NCI-H345 (cell line): Measurements from ENCODE around the gene PRKG1.

ENCODE experiments used
- DNase-seq: peaks from one replicate; lab custom pipeline; 2025; lab: John Stamatoyannopoulos, UW

The PRKG1 gene

DNA sequence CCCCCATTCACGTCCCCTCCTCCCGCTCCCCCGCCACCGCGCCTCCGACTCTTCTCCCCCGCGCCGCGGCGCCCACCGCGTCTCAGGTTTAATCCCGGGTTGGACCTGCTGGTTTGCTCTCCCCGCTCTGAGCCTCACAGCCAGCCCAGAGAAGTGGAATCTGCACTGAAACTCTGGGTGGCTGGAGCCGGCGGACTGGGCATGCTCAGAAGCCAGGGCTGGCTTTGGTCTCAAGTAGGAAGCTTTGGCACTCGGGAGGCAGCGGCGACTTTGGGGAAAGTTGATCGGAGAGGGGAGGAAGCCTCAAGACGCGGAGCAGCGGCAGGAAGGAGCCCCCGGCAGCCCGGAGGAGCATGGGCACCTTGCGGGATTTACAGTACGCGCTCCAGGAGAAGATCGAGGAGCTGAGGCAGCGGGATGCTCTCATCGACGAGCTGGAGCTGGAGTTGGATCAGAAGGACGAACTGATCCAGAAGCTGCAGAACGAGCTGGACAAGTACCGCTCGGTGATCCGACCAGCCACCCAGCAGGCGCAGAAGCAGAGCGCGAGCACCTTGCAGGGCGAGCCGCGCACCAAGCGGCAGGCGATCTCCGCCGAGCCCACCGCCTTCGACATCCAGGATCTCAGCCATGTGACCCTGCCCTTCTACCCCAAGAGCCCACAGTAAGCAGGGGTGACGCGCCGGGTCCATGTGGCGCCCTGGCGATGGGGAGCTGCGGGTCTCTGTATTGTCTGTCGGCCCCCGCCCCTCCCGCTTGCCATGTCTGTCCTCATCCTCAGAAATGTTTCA lies at the start of gene PRKG1:
PRKG1 (plus strand) TSS at position 250 of the 791 bp plus-strand sequence.
- peak; percentile 57 for DNase-seq

DNA sequence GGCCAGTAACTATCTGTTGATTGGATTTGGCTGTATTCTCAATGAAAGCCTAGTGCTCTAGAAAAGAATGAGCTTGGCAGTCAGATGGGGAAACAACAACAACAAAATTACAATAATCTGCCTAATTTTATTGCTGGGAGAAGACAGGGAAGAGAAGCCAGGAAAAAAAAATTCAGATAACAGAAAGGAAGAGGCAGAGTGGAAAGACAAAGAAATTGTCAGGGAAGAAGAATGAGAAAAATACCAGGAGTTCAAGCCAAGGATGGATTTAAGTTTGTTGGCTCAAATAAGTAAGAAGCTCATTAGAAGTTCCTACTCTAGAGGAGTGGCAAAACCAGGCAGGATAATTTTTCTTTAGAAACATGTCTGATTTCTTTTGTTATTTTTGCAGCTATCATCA lies 45.9 kb upstream of the PRKG1 start:
- no peak for DNase-seq

DNA sequence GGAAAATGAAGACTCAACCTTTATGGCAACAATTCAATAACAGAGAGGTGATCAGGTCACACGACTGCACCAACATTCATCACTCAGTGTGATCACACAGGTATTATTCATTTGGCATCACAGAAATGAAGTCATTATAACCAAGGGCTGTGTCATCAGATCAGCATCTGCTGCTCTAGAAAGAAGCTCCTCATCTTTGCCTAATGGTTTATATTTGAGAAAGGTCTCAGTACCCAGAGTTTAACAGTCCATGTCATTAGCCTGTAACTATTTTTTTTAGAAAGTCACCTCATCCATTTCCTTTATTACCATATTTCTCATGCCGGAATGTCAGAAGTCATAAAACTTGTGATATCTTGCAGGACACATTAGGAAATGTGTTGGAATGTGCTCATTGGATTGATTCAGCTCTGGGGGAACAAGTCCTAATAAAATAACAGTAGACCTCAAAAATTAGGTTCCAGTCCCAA lies 45.1 kb upstream of the PRKG1 start:
- no peak for DNase-seq

DNA sequence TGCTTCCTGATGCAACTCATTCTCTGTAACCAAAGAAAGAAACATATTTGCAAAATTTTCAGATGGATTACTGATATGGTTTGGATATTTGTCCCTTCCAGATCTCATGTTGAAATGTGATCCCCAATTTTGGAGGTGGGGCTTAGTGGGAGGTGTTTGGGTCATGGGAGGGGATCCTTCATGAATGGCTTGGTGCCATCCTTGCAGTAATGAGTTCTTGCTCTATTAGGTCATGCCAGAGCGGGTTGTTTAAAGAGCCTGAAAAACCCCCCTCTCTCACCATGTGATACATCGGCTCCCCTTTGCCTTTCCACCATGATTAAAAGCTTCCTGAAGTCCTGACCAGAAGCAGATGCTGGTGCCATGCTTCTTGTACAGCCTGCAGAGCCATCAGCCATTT lies 43.8 kb upstream of the PRKG1 start:
- no peak for DNase-seq

DNA sequence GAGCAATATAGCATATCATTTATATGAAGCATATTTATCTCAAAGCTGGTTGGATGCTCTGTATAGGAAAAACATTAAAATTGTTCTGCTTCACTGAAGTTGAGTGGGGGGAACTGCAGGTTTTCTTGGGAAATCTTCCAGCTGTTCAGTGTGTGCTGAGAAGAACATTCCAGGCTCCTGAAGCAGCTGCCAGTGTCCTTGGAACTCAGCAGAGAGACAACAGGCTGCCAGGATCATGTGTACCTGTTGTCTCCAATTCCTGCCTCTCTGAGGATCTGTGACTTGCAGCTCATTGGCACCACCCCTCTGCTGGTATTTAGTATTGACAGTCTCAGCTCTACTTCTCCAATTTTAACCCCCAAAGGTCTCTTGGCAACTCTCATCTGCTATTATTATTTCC lies 42.3 kb upstream of the PRKG1 start:
- DNase-seq, result no peak

DNA sequence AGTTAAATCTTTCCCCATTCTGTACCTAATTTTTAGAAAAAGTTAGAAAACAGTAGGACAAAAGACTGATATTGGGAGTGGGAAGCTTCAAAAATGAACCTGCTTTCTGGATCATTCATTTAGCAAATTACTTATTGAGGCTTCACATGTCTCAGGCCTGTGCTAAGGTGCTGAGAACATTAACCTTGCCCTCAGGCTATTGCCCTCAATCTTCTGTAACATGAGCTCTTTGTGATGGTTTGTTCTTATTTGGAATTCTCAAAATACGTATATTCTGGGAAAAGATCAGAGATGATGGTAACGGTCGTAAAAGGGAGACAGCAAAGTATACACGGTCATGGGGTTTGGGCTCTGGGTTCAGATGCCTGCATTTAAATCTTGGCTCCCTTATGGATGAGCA lies 39.5 kb upstream of the PRKG1 start:
- no peak for DNase-seq

DNA sequence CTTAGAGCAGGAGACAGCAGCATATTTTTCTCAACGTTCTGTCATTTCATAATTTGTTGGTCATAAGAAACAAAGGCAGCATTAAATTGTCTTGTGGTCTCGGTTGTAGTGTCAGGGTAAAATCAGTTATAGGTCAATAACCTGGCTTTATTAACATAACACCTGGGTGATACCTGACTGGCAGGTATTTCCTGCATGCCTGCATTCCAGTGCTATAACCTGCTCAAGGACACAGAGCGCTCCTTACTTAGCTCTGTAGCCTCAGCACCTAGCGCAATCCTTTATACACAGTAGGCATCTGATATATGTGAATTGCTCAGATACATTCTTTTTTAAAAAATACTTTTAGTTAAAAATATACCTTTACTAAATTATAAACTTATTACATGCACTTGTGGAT lies 38.9 kb upstream of the PRKG1 start:
- DNase-seq, result no peak

DNA sequence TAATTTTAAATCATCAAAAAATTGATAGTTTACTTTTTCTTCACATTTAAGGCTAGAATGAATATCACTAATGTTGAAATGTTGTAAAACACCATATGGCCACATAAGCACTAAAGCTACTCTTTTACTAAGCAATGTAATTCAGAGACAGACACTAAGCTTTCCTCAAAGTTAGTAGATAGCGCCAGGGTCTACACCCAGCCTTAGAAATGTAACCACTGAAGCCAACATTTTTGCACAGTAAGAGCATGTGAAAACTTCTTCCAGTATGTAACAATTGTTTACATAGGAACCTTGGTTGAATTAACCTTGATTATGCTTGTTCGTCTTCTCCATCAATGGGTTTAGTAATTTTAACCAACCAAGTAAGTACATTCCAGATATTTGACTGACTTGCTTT lies 28.4 kb upstream of the PRKG1 start:
- DNase-seq, result no peak

DNA sequence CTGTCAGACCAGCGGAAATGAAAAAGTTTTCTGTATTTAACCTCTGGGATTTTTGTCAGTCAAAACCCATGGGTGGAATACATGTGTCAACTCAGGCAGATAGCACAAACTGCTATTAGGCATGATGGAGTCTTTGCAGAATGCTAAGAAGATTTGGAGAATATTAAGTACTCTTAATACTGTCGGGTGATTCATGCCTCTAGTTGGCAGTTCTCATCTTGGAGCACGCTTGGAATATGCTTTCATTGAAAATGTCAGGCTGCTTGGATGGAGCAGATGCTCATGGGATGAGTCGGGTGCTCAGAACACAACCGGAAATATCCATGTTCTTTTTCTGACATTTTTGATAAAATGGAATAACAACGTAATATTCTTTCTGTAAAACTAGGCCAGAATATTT lies 27.6 kb upstream of the PRKG1 start:
- no peak for DNase-seq

DNA sequence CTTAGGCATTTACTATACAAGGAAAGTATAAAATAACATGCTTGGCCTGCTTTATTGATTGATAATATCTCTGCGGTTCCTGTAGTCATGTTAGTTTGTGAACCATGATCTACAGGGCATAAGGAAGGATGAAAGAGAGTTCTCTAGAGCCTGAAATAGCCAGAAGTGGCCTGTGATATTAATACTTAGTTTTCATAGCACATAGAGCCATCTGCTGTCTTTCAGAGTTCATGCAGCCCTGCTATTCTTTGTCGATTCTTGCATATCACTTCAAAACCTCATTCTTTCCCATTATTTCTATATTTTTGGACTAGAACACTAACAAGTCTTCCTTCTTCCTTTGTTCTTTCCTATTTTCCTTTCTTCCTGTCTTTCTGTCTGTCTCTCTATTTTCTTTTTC lies 26.4 kb upstream of the PRKG1 start:
- no peak for DNase-seq

DNA sequence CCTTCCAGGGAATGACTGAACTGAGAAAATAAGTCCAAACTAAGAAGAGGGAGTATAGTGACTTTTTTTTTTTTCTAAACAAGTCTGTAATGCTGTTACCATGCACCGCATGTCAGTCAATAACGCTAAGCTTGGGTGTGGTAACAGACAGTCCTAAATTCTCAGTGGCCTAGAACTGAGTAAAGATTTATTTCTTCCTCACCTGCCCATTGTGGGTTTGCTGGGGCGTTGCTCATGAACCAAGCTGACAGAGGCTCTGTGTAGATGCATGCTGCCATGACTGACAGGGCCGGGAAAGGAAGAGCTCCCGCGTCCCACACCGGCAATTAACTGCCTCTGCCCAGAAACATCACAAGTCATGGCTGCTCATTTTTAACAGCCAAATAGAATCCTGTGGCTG lies 25.5 kb upstream of the PRKG1 start:
- DNase-seq, result no peak

DNA sequence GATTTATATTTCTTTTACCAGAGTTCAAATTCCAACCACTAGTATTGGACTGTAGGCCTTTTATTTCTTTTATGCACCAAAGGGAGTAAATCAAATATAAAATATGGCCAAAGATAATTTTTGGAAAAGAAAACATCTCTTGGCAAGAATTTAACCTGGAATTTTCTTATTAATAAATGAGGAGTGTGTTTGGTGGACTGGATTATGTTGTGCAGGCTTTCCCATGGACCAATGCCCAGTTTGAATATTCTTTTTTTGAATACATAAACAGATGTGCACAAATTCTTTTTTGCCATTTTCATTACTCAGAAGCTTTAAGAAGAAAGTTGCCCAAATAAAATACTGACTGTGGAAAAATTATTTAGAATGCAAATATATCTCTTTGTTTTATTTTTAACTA lies 22.1 kb upstream of the PRKG1 start:
- DNase-seq, result no peak

DNA sequence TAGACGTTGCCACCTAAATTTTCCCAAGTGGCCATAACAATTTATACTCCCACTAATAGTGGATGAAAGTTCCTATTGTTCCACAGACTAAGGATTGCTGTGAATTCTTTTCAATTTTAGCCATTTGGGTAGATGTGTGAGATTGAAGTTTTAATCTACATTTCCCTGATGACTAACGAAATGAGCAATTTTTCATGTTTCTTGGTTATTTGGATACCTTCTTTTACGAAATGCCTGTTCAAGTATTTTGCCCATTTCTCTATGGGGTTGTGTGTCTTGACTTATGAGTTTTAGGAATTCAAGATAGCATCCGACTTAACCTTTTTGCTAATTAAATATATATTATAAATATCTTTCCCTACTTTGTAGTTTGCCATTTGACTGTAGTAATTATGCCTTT lies 16.4 kb upstream of the PRKG1 start:
- DNase-seq, result no peak

DNA sequence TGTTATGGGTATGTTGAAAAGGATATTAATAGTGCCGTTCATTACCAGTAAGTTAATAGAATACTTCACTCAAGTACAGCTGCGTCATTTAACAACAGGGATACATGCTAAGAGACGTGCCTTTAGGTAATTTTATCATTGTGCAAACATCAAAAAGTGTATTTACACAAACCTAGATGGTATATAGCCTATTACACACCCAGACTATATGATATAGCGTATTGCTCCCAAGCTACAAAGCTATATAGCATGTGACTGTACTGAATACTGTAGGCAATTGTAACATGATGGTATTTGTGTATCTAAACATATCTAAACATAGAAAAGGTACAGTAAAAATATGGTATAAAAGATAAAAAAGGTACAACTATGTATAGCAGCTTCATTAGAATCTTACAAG lies 11.1 kb upstream of the PRKG1 start:
- no peak for DNase-seq

DNA sequence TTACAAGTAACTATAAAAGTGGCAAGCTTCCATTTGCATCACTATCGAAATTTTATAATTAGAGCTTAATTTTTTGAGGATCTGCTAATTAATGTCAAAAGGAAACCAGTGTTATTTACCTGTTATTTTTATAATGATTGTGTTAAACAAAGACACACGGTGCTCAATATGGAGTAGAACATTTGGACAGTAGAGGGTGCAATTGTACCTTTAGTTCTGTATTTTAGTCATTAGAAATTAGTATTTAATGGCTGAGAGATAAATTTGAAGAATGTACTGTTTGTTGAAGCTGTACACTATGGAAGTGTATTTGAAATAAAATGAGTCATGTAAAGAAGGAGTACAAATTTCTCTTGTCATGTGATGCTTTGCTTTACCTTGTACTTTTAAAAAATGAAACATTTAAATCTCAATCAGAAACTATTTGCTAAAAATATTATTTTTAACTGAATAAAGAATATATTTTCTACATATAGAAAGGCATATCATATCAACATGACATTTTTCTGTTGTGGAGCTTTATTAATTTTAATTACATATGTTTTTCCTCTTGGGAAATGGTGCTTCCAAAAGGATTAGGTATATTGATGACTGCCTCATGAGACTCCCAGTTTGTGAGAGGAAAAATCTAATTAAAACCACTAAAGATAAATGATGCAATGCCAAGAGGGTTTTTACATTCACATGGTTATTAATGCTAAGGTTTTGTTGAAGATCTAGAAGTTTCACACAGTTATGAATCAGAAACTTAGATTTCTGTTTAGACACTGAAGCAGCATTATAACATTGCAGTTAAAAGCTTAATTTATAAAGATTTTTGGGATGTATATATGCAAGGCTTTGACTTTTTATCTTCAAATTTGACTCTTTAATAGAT lies 10.4 kb upstream of the PRKG1 start:
- DNase-seq, result no peak

DNA sequence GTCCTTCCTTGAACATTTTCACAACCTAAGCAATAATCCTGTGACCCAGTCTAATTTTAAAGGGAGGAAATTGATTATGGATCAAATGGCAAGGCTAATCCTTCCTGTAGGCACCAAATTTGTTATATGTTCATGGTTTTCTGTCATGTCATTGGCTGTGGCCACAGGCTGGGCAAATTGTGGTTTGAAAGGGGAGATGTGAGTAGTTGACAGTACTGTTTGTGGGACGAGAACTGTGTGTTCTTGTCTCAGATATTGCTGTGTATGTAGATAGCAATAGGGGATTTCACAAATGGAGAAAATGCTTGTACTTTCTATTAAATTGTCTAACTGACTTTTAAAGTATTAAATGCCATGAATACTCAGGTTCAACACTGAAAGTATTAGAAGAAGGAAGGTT lies 8.1 kb upstream of the PRKG1 start:
- DNase-seq, result no peak

DNA sequence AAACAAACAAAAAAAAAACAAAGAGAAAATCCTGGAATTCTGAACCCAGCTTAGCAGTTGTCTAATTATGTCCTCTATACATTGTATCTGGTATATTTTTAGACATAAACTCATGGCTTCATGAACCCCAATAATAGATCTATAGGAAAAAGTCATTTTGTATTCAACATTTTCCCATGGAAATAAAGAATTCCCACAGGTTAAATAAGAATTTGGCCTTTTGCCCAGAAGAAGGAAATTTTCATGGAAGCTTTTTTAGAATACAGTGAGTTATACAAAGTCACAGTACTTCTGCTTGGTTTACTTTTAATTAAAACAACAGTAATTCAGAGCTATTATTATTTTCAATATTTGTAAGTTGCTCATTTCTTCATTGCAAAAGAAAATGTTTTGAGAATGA lies 2.1 kb upstream of the PRKG1 start:
- no peak for DNase-seq

DNA sequence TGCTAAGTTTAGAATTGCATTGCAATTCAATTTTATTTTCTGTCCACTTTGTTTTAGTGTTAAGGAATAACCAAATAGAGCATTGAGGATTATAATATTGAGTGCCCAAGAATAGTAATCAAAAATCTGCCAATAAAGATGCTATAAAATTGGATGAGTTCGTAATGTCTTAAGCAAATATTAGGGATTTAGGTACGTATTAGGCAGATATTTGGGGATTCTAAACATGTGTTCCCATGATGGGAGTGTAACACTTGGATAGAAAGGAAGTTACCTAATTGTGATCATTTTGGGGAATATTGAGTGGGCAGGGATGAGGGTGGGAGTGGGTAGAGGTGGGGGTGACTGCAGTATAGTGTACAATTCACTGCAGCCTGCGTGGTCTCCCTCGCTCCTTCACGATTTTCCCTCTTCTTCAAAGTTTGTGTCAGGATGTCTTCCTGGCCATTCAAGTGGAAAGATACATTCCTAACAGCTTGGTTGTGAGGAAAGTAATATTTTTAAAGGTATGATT lies 1.3 kb upstream of the PRKG1 start:
- DNase-seq, result no peak

DNA sequence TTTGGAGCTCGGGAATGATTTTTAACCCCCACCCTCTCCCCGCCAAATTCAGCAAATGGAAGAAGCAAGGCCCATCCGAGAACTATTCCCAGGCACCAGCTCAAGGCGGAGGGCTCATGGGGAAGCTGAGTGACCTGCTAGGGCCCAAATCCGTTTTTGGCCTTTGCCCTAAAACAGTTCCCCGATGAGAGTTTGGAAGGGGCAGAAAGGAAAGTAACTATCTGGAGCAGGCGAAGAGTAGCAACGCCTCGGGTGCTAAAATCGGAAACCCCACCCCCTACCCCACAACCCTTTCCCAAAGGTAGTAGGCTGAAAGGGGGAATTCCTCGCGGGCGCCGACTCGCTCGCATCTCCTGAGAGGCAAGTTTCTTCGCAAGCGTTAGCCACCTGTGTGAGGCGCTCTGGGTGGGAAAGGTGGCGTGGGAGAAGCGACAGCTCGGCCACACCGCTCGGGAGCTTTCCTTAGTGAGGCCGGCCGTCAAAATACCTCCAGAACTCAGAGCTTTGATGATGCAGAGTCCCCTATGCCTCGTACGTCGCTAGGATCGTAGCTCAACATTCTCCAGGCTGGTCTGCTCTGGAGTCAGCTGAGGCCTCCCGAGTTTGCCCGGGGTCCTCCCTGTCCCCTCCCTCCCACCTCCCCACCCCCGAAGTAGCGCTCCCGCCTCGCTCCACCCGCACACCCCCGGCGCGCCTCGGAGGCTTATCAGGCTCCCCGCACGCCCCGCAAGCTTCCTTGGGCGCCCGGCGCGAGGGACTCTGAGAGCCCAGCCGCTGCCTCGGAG lies 642 bp upstream of the PRKG1 start:
- peak; percentile 41 for DNase-seq

DNA sequence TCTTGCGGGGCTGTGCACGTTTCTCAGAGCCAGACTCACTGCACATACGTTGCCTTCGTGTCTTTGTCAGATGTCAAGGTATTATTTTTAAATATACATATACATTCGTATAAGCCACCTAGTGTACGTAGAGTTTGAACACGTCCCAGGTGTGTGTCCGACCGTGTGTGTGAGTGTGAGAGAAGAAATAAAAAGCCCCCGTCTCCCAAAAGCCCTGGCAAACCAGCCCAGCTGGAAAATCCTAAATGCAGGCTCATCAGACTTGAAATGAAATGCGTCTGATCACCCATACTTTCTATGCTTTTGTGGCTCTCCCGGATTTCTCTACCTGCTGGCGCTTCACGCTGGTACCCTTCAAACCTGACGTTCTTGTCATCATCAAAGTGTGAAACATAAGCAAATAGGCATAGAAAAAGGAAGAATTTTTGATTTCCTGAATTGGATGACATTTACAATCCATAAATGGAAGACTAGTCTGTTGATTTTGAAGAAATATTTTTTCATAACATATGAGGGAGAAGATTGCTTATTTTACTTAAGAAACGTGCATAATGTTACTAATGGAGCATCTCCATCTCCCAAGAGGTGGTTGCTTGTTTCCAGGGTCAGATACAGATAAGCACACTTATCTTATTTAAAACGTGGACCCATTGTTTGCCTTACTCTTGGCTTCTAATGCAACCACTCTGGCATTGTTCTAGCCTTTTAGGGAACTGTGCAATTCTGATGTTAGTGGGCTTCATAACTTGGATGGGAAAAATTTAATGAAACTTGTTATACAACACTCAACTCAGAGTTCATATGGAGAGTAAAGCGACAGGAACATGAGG lies 971 bp downstream of the PRKG1 start:
- peak; percentile 4 for DNase-seq

DNA sequence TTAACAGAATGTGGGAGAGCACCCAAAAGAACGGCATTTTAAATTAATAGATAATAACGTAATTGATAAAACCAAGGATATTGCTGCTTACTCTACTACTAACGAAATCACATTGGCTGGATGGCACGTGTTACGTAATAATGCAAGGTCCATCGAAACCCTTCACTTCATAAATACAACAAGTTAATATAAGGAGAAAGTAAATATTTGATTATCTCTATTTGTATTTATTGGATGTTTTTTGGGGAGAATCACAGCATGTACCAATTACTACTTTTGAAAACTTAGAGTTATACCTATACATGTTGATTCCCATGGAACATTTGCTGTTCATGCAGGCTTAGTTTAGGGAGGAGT lies 1.6 kb downstream of the PRKG1 start:
- no peak for DNase-seq
